Keratinocyte (primary cell): Measurements from ENCODE around the gene C1orf35. TPM values are rescaled to one million over a fixed set of nuclear protein-coding genes. Genes with fewer than 3 reads are reported as not detected.

Experiments
- DNase-seq: peaks from one replicate; pipeline ENCODE4 v3.0.0-alpha.2; 2011; ENCODE audit warnings: low read depth, missing footprints, low spot score
- FAIRE-seq: peaks from 2 replicates; lab custom pipeline; 2011; peaks lifted over from hg19 to GRCh38; lab: Jason Lieb, UNC
- H2AFZ ChIP-seq: 2 replicates; pipeline ENCODE4 v1.6.0; 2012; ENCODE audit warnings: low read length, control low read depth, inconsistent platforms; ENCODE audit not compliant: control insufficient read depth
- H3K27ac ChIP-seq: 2 replicates; pipeline ENCODE4 v1.5.1; 2011; ENCODE audit warnings: low read length; ENCODE audit not compliant: control insufficient read depth, insufficient read depth
- H3K27me3 ChIP-seq: 3 replicates; pipeline ENCODE4 v1.6.0; 2011; ENCODE audit warnings: low read length; ENCODE audit not compliant: control insufficient read depth, insufficient read depth; ENCODE audit errors: extremely low read depth
- H3K36me3 ChIP-seq, 2 experiments: 2 replicates in 1 of 2; 3 replicates in 1 of 2; pipeline ENCODE4 v1.5.1; 2011; ENCODE audit warnings: low read length in 2 of 2, mild to moderate bottlenecking in 1 of 2; ENCODE audit not compliant: control insufficient read depth in 2 of 2, insufficient read depth in 2 of 2; ENCODE audit errors: extremely low read depth in 1 of 2
- H3K4me1 ChIP-seq: 3 replicates; pipeline ENCODE4 v1.5.1; 2011; ENCODE audit warnings: low read length; ENCODE audit not compliant: control insufficient read depth, insufficient read depth; ENCODE audit errors: extremely low read depth
- H3K4me2 ChIP-seq: 3 replicates; pipeline ENCODE4 v1.6.0; 2011; ENCODE audit warnings: low read depth, low read length; ENCODE audit not compliant: control insufficient read depth, insufficient read depth; ENCODE audit errors: extremely low read depth
- H3K4me3 ChIP-seq, 3 experiments: fragments of 200-600 bp in 1 of 3; sonication (generic) in 1 of 3; 2 replicates in 2 of 3; 3 replicates in 1 of 3; pipeline ENCODE4 v1.5.1; 2011 to 2016; ENCODE audit warnings: low read length in 3 of 3, mild to moderate bottlenecking in 3 of 3, control low read depth in 2 of 3, inconsistent platforms in 1 of 3, low read depth in 1 of 3, mixed read lengths in 1 of 3, mixed run types in 1 of 3, moderate library complexity in 1 of 3; ENCODE audit not compliant: control insufficient read depth in 2 of 3, insufficient read depth in 2 of 3; ENCODE audit errors: extremely low read depth in 1 of 3
- H3K79me2 ChIP-seq: 2 replicates; pipeline ENCODE4 v1.6.0; 2012; ENCODE audit warnings: low read length; ENCODE audit not compliant: control insufficient read depth, insufficient read depth
- H3K9ac ChIP-seq: 3 replicates; pipeline ENCODE4 v1.6.0; 2011; ENCODE audit warnings: low read length; ENCODE audit not compliant: control insufficient read depth, insufficient read depth; ENCODE audit errors: extremely low read depth
- H3K9me1 ChIP-seq: 3 replicates; pipeline ENCODE4 v1.6.0; 2011; ENCODE audit warnings: low read length; ENCODE audit not compliant: control insufficient read depth, insufficient read depth; ENCODE audit errors: extremely low read depth
- H3K9me3 ChIP-seq: 2 replicates; pipeline ENCODE4 v1.5.1; 2012; ENCODE audit warnings: low read depth, low read length; ENCODE audit not compliant: control insufficient read depth
- H4K20me1 ChIP-seq: 3 replicates; pipeline ENCODE4 v1.6.0; 2011; ENCODE audit warnings: low read length; ENCODE audit not compliant: control insufficient read depth, insufficient read depth; ENCODE audit errors: extremely low read depth
- CTCF ChIP-seq, 3 experiments: IDR thresholded peaks in 1 of 3; conservative IDR thresholded peaks in 1 of 3; optimal IDR thresholded peaks in 1 of 3; 2 replicates in 2 of 3; 3 replicates in 1 of 3; pipeline versions ENCODE3 to v1.5.1; 2011; ENCODE audit warnings: low read length in 3 of 3, mild to moderate bottlenecking in 3 of 3, moderate library complexity in 2 of 3, control low read depth in 1 of 3, inconsistent platforms in 1 of 3; ENCODE audit not compliant: insufficient read depth in 2 of 3; ENCODE audit errors: extremely low read depth in 1 of 3
- EZH2 ChIP-seq: IDR thresholded peaks from one replicate; pipeline ENCODE4 v1.6.1; 2012; ENCODE audit warnings: inconsistent platforms, mild to moderate bottlenecking, low read length, moderate library complexity
- dilution Hi-C: fragments of 300-500 bp; cut with MboI; formaldehyde crosslinking; loops from one replicate; pipeline ENCODE4 v1.7.0; 2020; ENCODE audit warnings: low sequenced_read_pairs; ENCODE audit not compliant: extremely low pct_ligation_motif_present
- polyA plus RNA-seq, 5 experiments: library from polyadenylated mRNA; depleted of rRNA in 3 of 5; stranded (reverse) in 3 of 5; stranded (forward) in 1 of 5; unstranded in 1 of 5; fragments of >200 nt; gene quantifications; 1 replicate in 1 of 5; 2 replicates in 3 of 5; 3 replicates in 1 of 5; pipeline versions ENCODE4 v1.2.1 to v1.2.3, GENCODE V29; 2011 to 2012; ENCODE audit warnings: missing spikeins in 2 of 5, low read depth in 1 of 5, low replicate concordance in 1 of 5

Gene C1orf35
- polyA plus RNA-seq, 1 donor (not counting 4 experiments of a cell fraction or from before 2014, with no cell fraction given): 8.2 TPM

DNA sequence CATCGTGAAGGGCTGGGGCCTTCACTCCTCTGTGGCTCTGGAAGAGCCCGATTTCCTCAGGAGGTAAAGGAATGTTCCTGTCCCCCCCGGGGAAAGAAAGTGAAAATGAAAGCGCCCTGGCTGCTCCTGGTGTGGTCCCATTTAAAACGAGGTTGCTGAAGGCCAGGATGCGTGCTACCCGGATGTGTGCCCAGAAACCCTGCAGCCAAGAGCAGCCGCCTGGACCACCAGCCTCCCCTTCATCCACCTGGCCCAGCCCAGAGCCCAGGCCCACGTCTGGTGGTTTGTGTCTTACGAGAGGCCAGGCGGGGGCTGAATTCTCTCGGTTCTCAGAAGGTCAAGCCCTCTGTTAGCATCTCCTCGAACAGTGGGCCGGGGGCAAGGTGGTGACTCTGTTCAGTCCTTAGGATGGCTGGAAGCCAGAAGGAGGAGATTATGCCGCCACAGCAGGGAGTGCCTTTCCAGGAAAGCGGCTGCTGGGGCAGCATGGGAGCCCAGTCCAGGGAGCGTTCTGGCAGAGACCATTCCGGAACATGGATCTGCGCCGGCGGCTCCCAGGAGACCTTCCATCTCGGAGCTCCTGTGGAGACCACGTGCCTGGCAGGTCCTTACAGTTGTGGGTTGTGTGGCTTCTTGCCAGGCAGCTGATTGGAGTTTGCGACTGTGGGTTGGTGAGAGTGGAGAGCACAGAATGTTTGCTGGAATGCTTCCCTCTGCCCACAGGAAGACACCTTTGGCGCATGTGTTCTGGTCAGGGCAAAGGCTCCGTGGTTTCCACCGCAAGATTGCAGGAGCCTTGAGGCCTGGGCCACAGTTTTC lies 38.3 kb upstream of the C1orf35 start:
- dilution Hi-C loops: no loop called here
- Histone ChIP-seq H4K20me1 (peaks cover 23% of the 10 kb centered on the region), H3K27ac (peak overlapping the region; percentile 82), H3K9me3 (no peaks in the 10 kb centered on the region), H3K27me3 (no peaks in the 10 kb centered on the region), H2AFZ (no peak overlapping the region), H3K4me1 (peaks cover 35% of the 10 kb centered on the region), H3K9ac (peak overlapping the region; percentile 86), H3K79me2 (peaks cover 63% of the 10 kb centered on the region), H3K36me3 (peaks cover 17 to 26% of the 10 kb centered on the region in 2 experiments), H3K4me2 (peak overlapping the region; percentile 98), H3K9me1 (peaks cover 2% of the 10 kb centered on the region), H3K4me3 (peak overlapping the region; percentile 84 to 96 (median 89))
- TF ChIP-seq CTCF (optimal IDR thresholded peaks at IDR 0.05 in 1 of 3, IDR thresholded peaks at IDR 0.05 in 1 of 3, conservative IDR thresholded peaks at IDR 0.05 in 1 of 3; ENCODE audit: extremely low read depth in 1 of 3, insufficient read depth in 2 of 3, low read length in 3 of 3) (no peak), EZH2 (no peak)
- no peak for DNase-seq
- peak; percentile 87 for FAIRE-seq

GRCh38 chr1:228140724-228141225 lies 37.6 kb upstream of the C1orf35 start:
- H3K9me1 ChIP-seq: peaks cover 2% of the 10 kb centered on the region
- peak overlapping the region; percentile 82 for H3K27ac ChIP-seq
- peak overlapping the region; percentile 84 to 96 (median 89) for H3K4me3 ChIP-seq
- peaks cover 23% of the 10 kb centered on the region for H4K20me1 ChIP-seq
- peak overlapping the region; percentile 98 for H3K4me2 ChIP-seq
- dilution Hi-C loops: no loop called here
- H3K9me3 ChIP-seq: no peaks in the 10 kb centered on the region
- H3K27me3 ChIP-seq: no peaks in the 10 kb centered on the region
- H3K4me1 ChIP-seq: peaks cover 35% of the 10 kb centered on the region
- peak overlapping the region; percentile 86 for H3K9ac ChIP-seq
- TF ChIP-seq EZH2 (no peak), CTCF (optimal IDR thresholded peaks at IDR 0.05 in 1 of 3, IDR thresholded peaks at IDR 0.05 in 1 of 3, conservative IDR thresholded peaks at IDR 0.05 in 1 of 3; ENCODE audit: extremely low read depth in 1 of 3, insufficient read depth in 2 of 3, low read length in 3 of 3) (no peak)
- DNase-seq: no peak
- H3K79me2 ChIP-seq: peaks cover 57% of the 10 kb centered on the region
- FAIRE-seq: no peak
- peaks cover 15 to 25% of the 10 kb centered on the region in 2 experiments for H3K36me3 ChIP-seq
- H2AFZ ChIP-seq: no peak overlapping the region
